ENCODE results near the gene TSPAN6. TPM values are rescaled to one million over a fixed set of nuclear protein-coding genes. Genes with fewer than 3 reads are reported as not detected.

The TSPAN6 gene
- total RNA-seq, 4 donors from 2014 or later = 27.3 to 55.5 (median 38.4) TPM

DNA sequence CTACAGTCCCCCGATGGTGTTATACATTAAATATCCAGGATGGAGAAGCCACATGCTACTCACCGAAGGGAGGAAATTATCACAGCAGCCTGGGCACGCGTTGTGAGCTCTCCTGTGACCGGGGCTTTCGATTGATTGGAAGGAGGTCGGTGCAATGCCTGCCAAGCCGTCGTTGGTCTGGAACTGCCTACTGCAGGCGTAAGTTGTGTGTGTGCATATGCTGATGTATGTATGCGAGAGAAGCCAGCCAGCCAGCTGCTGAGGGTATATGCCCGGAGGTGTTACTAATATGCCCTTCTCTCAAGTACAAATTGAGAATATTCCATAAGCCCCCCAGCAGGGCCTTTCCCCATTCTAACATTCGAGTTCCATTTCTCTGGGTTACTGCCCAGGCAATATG, 25.6 kb upstream of the TSPAN6 start:
- no peak for ATAC-seq (ENCODE audit: low FRiP score)
- TF ChIP-seq, protein P1, sequence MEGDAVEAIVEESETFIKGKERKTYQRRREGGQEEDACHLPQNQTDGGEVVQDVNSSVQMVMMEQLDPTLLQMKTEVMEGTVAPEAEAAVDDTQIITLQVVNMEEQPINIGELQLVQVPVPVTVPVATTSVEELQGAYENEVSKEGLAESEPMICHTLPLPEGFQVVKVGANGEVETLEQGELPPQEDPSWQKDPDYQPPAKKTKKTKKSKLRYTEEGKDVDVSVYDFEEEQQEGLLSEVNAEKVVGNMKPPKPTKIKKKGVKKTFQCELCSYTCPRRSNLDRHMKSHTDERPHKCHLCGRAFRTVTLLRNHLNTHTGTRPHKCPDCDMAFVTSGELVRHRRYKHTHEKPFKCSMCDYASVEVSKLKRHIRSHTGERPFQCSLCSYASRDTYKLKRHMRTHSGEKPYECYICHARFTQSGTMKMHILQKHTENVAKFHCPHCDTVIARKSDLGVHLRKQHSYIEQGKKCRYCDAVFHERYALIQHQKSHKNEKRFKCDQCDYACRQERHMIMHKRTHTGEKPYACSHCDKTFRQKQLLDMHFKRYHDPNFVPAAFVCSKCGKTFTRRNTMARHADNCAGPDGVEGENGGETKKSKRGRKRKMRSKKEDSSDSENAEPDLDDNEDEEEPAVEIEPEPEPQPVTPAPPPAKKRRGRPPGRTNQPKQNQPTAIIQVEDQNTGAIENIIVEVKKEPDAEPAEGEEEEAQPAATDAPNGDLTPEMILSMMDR (IDR thresholded peaks at IDR 0.05) = no peak
- no peak for DNase-seq (ENCODE audit: low spot score)

DNA sequence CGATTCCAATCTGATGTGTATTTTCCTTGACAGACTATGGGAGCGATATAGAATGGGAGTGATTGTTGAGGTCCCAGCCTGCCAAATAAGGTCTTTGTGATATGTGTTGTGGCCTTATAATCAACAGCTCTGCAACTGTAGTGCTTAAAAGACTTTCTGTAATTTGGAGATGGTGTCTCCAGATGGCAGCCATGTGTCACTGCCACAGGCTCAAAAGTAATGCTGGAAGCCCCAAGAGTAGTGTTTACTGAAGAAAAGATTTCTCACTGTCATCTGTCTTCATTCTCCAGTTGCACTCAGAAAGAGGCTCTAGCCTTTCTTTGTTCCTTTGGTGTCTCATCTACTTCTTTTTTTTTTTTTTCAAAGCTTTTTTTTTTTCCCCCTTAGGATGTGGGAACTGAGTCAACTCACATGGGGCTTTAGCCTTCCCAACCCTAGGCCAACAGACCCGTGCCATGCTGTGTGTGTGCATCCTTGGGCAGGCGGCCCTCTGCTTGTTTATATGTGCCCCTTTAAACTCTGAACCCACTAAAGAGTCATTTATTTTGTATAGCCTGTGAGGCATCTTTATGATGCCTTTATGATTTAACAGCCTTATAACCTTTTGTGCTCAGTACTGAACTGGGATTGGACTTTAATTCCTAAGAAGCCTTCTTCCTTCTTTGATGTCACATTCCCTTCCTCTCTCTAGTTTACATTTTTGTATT, 23.0 kb upstream of the TSPAN6 start:
- TF ChIP-seq, protein P1 (IDR thresholded peaks at IDR 0.05) = no peak
- DNase-seq (ENCODE audit: low spot score) = no peak
- ATAC-seq (ENCODE audit: low FRiP score) = no peak

DNA sequence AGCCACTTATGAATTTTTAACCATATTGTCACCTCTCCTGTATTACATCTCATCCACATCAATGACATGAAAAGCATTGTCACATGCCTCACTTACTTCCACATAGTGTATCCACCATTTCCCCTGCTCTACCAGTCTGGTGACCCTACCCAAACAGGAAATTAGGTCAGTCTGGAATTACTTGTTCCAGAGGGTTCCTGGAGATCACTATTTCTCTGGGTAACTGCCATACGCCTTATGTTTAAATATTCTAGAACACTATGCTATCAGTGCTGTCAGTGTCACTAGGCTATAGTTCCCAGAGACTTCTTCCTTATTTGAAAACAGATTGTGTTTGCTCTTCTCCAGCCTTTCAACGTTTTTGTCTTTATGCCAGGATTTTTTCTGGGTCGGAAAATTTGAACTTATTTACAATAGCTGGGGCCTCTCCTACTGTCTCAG, 22.4 kb upstream of the TSPAN6 start:
- TF ChIP-seq, protein P1 (IDR thresholded peaks at IDR 0.05) = no peak
- DNase-seq (ENCODE audit: low spot score) (no peak), ATAC-seq (ENCODE audit: low FRiP score) (no peak)

DNA sequence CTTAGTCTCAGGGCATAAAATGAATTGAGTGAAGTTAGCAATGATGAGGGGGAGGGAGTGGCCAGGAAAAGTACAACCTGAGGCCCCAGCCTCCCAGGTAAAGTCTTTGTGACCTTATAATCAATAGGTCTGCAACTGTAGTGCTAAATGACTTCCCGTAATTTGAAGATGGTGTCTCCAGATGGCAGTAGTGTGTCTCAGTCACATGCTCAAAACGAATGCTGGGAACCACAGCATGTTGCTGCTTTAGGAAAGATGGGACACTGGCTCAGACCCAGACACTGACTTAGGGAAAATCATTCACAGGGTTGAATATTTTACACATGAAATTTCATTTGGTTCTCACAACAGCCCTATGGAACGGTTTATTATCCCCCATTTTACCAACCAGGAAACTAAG, 17.7 kb upstream of the TSPAN6 start:
- TF ChIP-seq, protein P1 (IDR thresholded peaks at IDR 0.05) = no peak
- ATAC-seq (ENCODE audit: low FRiP score) (no peak), DNase-seq (ENCODE audit: low spot score) (no peak)

DNA sequence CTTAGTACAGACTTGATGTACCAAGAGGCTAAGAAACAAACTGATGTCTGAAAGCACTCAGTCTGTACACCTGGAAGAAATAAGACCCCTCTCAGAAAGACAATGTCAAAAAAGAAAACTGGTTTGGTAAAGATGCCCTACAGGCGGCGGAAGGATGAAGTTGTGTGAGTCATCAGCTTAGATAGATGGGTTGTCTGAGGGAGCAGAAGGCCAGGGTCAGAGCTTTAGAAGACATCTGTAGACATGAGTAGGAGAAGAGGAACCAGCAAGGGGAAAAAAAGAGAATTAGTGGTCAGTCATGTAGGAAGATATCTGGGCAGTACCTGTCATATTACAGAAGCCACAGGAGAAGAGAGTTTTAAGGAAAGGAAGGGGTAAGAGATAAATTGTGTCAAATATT, 15.7 kb upstream of the TSPAN6 start:
- DNase-seq (ENCODE audit: low spot score) (no peak), ATAC-seq (ENCODE audit: low FRiP score) (no peak)
- TF ChIP-seq, protein P1 (IDR thresholded peaks at IDR 0.05) = no peak

DNA sequence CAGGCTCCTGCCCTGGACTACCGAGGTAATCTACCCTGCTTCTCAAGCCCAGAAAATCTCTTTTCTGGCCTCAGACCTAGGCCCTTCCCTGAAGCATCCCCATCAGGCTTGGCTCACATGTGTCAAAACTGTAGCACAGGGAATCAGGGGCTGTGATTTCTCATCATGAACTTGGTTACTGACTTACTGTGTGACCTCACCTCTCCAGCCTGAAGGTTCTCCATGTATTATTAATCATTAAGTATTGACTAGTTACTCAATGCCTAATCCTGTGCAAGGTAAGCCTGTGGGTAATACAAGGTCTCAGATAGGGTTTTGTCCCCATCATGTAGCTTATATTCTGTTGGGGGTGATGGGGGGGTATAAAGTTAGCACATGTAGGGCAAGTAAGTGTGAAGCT, 14.2 kb upstream of the TSPAN6 start:
- TF ChIP-seq, protein P1 (IDR thresholded peaks at IDR 0.05) = no peak
- DNase-seq (ENCODE audit: low spot score) (no peak), ATAC-seq (ENCODE audit: low FRiP score) (no peak)

All from omental fat pad (tissue), 4 donors.